ENCODE measurements around the gene PSG6.
"Not testable (repeated sequence)": the region's sequence is repeated elsewhere in the genome, so short reads cannot be mapped to it uniquely, and the experiment has no call there.

PSG6 gene

GRCh38 chr19:42917634-42918033 lies at the start of gene PSG6:
PSG6 (minus strand) TSS chr19:42917894; CDS start chr19:42917792, 102 bp downstream.
- not testable (repeated sequence) for DNase-seq

- no peak for DNase-seq
Observed at GRCh38 chr19:42965176-42965575, 47.5 kb upstream of the PSG6 start.

- DNase-seq, result no peak
Observed at GRCh38 chr19:42961119-42961518, 43.4 kb upstream of the PSG6 start.

- DNase-seq, result not testable (repeated sequence)
Observed at GRCh38 chr19:42952126-42952525, 34.4 kb upstream of the PSG6 start.

GRCh38 chr19:42951476-42951875 lies 33.8 kb upstream of the PSG6 start:
- DNase-seq, result not testable (repeated sequence)

GRCh38 chr19:42942187-42942789 lies 24.6 kb upstream of the PSG6 start:
- no peak for DNase-seq

GRCh38 chr19:42937107-42937506 lies 19.4 kb upstream of the PSG6 start, which contains the start of gene PSG7:
PSG7 (minus strand) TSS chr19:42937207; CDS start chr19:42937076, 131 bp downstream.
- DNase-seq, result not testable (repeated sequence)

- not testable (repeated sequence) for DNase-seq
Observed at GRCh38 chr19:42934726-42935125, 17.0 kb upstream of the PSG6 start.

GRCh38 chr19:42934183-42934582 lies 16.5 kb upstream of the PSG6 start:
- not testable (repeated sequence) for DNase-seq

GRCh38 chr19:42933412-42933811 lies 15.7 kb upstream of the PSG6 start:
- DNase-seq, result not testable (repeated sequence)

- DNase-seq, result not testable (repeated sequence)
Observed at GRCh38 chr19:42932485-42933101, 14.9 kb upstream of the PSG6 start.

- not testable (repeated sequence) for DNase-seq
Observed at GRCh38 chr19:42930214-42930613, 12.5 kb upstream of the PSG6 start.

- DNase-seq, result no peak
Observed at GRCh38 chr19:42928896-42929295, 11.2 kb upstream of the PSG6 start.

GRCh38 chr19:42926781-42927180 lies 9.1 kb upstream of the PSG6 start:
- no peak for DNase-seq

- DNase-seq, result not testable (repeated sequence)
Observed at GRCh38 chr19:42923106-42923505, 5.4 kb upstream of the PSG6 start.

- not testable (repeated sequence) for DNase-seq
Observed at GRCh38 chr19:42920971-42921370, 3.3 kb upstream of the PSG6 start.

- no peak for DNase-seq
Observed at GRCh38 chr19:42919757-42920079, 2.0 kb upstream of the PSG6 start.

- not testable (repeated sequence) for DNase-seq
Observed at GRCh38 chr19:42919070-42919756, 1.5 kb upstream of the PSG6 start.

- DNase-seq, result not testable (repeated sequence)
Observed at GRCh38 chr19:42918377-42919069, 829 bp upstream of the PSG6 start.

- DNase-seq, result not testable (repeated sequence)
Observed at GRCh38 chr19:42916931-42917330, 763 bp downstream of the PSG6 start.

GRCh38 chr19:42913516-42913915 lies 4.2 kb downstream of the PSG6 start:
- DNase-seq, result not testable (repeated sequence)

- not testable (repeated sequence) for DNase-seq
Observed at GRCh38 chr19:42912941-42913340, 4.8 kb downstream of the PSG6 start.

GRCh38 chr19:42911731-42912130 lies 6.0 kb downstream of the PSG6 start:
- DNase-seq, result not testable (repeated sequence)

All from stimulated activated naive CD4-positive, alpha-beta T cell treated with Interleukin-2 at 50 U/mL for 16 hours (primary cell).